Esophagus squamous epithelium (tissue), 5 donors: ENCODE measurements around the gene LRRIQ4. TPM values are rescaled to one million over a fixed set of nuclear protein-coding genes. Genes with fewer than 3 reads are reported as not detected.

ENCODE experiments used
- DNase-seq: peaks from one replicate; lab custom pipeline; 2025; lab: John Stamatoyannopoulos, UW
- H3K27ac ChIP-seq, 4 donors: fragments of 200-600 bp; sonication (generic); one replicate each; pipeline ENCODE4 v1.5.1; 2016 to 2019; ENCODE audit warnings: mild to moderate bottlenecking in 1 of 4
- H3K27me3 ChIP-seq, 4 donors: fragments of 200-600 bp; sonication (generic); 1 replicate in 3 of 4; 2 replicates in 1 of 4; pipeline versions ENCODE4 v1.5.1 to v1.6.0; 2017 to 2021; ENCODE audit warnings: antibody characterized with exemption in 1 of 4
- H3K36me3 ChIP-seq, 3 donors: fragments of 200-600 bp; sonication (generic); one replicate each; pipeline ENCODE4 v1.5.1; 2016 to 2019
- H3K4me1 ChIP-seq, 3 donors: fragments of 200-600 bp; sonication (generic); one replicate each; pipeline ENCODE4 v1.5.1; 2017 to 2019
- H3K4me3 ChIP-seq, 4 donors: fragments of 200-600 bp; sonication (generic); 1 replicate in 3 of 4; 2 replicates in 1 of 4; pipeline ENCODE4 v1.5.1; 2016 to 2019; ENCODE audit warnings: mild to moderate bottlenecking in 2 of 4, moderate library complexity in 1 of 4
- H3K9me3 ChIP-seq, 3 donors: fragments of 200-600 bp; sonication (generic); one replicate each; pipeline ENCODE4 v1.5.1; 2016 to 2019
- POLR2A ChIP-seq, 4 donors: fragments of 450-650 bp; IDR thresholded peaks; one replicate each; pipeline ENCODE4 v1.6.1; 2017; ENCODE audit warnings: antibody characterized with exemption in 4 of 4, mild to moderate bottlenecking in 4 of 4, moderate library complexity in 3 of 4
- WGBS, 2 donors: methylation state at CpG; one replicate each; pipeline ENCODE4 v1.1.5; 2018; 5-methylcytosine and 5-hydroxymethylcytosine counted together
- intact Hi-C: fragments of 100-400 bp; cut with DNase I; formaldehyde crosslinking; loops from one replicate; pipeline ENCODE4 v1.15.0; 2022
- total RNA-seq, 4 donors: library from RNA; depleted of rRNA; stranded (reverse); fragments of >200 nt; gene quantifications; one replicate each; pipeline ENCODE4 v1.1.0, GENCODE V29; 2016
- TF ChIP-seq, protein P1 (sequence below), 6 experiments: fragments of 450-650 bp in 4 of 6; fragments of 200-600 bp in 2 of 6; sonication (generic) in 2 of 6; IDR thresholded peaks; one replicate each; pipeline ENCODE4 v1.5.1; 2016 to 2019; ENCODE audit warnings: antibody characterized with exemption in 6 of 6, mild to moderate bottlenecking in 4 of 6, moderate library complexity in 4 of 6
- donor health status: DM: yes; HTN: yes; CAD: no.

The LRRIQ4 gene
- total RNA-seq, 4 donors from 2014 or later: not detected

DNA sequence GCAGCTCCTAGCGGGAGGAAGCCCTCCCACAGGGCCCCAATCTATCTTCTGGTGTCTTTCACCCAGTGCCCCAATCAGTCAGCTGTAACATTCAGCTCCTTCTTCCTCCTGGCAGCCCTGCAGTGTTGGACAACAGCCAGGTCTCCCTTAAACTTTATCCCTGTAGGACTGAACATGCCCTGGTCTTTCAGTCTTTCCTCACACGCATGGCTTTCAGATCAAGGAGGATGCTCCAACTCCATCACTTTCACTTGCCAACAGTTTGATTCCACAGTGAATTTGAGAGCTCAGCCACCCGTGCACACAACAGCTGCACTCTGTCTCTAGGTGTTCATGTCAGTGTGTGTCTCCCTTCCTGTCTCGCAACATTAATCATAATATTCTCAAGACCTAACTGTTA, 28.5 kb downstream of the LRRIQ4 start:
- Histone ChIP-seq H3K4me1 (no peaks in the 10 kb centered on the region), H3K27me3 (no peaks in the 10 kb centered on the region), H3K27ac (no peak overlapping the region), H3K9me3 (no peaks in the 10 kb centered on the region), H3K4me3 (no peak overlapping the region), H3K36me3 (no peaks in the 10 kb centered on the region)
- WGBS, 2 donors: 48 to 54% methylated on average over 3 to 4 of the region's 4 CpGs
- intact Hi-C loops: no loop called here
- DNase-seq: no peak
- TF ChIP-seq POLR2A (IDR thresholded peaks at IDR 0.05): no peak
- TF ChIP-seq, protein P1, sequence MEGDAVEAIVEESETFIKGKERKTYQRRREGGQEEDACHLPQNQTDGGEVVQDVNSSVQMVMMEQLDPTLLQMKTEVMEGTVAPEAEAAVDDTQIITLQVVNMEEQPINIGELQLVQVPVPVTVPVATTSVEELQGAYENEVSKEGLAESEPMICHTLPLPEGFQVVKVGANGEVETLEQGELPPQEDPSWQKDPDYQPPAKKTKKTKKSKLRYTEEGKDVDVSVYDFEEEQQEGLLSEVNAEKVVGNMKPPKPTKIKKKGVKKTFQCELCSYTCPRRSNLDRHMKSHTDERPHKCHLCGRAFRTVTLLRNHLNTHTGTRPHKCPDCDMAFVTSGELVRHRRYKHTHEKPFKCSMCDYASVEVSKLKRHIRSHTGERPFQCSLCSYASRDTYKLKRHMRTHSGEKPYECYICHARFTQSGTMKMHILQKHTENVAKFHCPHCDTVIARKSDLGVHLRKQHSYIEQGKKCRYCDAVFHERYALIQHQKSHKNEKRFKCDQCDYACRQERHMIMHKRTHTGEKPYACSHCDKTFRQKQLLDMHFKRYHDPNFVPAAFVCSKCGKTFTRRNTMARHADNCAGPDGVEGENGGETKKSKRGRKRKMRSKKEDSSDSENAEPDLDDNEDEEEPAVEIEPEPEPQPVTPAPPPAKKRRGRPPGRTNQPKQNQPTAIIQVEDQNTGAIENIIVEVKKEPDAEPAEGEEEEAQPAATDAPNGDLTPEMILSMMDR (IDR thresholded peaks at IDR 0.05): no peak

DNA sequence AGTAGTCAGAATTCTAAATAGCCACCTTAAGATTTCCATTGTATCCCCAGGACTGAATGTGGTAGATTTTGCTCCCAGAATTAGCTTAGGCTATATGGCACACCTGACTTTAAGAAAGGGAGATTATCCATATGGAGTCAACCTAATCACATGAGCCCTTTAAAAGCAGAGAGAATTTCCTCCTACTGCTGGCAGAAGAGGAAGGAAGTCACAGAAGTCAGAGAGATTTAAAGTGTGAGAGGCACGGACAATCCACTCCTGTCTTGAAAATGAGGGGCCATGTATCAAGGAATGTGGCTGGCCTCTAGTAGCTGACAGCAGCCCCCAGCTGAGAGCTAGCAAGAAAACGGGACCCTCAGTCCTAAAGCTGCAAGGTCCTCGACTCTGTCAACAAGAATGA, 30.3 kb downstream of the LRRIQ4 start:
- no peak for DNase-seq
- intact Hi-C loops: no loop called here
- 59 to 72% methylated on average over 3 of the region's 3 CpGs for WGBS, 2 donors

DNA sequence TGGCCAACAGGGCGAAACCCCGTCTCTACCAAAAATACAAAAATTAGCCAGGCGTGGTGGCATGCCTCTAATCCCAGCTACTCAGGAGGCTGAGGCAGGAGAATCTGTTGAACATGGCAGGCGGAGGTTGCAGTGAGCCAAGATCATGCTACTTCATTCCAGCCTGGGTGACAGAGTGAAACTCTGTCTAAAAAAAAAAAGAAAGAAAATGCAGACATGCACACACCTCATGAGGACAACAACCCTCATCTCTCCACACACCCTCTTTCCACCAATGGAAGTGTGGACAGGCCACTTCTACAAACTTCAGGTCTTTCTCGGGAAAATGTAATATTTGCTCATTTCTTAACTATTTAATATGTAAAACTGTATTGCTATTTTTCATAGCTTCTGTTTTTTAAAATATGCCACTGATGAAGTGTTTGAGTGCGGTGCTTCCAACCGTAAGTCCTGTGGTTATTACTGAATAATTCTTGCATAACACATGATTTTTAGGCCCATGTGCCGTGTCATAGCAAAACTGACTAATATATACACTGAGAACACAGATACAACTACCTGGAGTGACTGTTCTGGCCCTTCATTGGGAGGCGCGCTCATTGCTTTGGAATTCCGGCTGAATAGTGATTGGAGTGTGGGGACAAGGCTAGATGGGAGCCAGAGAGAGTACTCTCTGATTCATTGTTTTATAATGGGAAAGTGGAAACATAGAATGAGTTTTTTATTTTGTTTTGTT, 34.0 kb downstream of the LRRIQ4 start:
- H3K4me3 ChIP-seq: no peak overlapping the region
- H3K27ac ChIP-seq: no peak overlapping the region
- H3K27me3 ChIP-seq: no peaks in the 10 kb centered on the region
- H3K9me3 ChIP-seq: no peaks in the 10 kb centered on the region
- WGBS, 2 donors: 80 to 87% methylated on average over 11 of the region's 11 CpGs
- no peaks in the 10 kb centered on the region for H3K4me1 ChIP-seq
- TF ChIP-seq, protein P1 (IDR thresholded peaks at IDR 0.05): no peak
- no peak for TF ChIP-seq POLR2A (IDR thresholded peaks at IDR 0.05)
- no peak for DNase-seq
- H3K36me3 ChIP-seq: no peaks in the 10 kb centered on the region
- intact Hi-C loops: no loop called here

More for the DNA sequence above, 30.3 kb downstream of the LRRIQ4 start:
- Histone ChIP-seq H3K4me3 (no peak overlapping the region), H3K27me3 (no peaks in the 10 kb centered on the region), H3K9me3 (no peaks in the 10 kb centered on the region), H3K27ac (no peak overlapping the region), H3K4me1 (no peaks in the 10 kb centered on the region), H3K36me3 (no peaks in the 10 kb centered on the region)
- TF ChIP-seq, protein P1 (IDR thresholded peaks at IDR 0.05): no peak
- no peak for TF ChIP-seq POLR2A (IDR thresholded peaks at IDR 0.05)

DNA sequence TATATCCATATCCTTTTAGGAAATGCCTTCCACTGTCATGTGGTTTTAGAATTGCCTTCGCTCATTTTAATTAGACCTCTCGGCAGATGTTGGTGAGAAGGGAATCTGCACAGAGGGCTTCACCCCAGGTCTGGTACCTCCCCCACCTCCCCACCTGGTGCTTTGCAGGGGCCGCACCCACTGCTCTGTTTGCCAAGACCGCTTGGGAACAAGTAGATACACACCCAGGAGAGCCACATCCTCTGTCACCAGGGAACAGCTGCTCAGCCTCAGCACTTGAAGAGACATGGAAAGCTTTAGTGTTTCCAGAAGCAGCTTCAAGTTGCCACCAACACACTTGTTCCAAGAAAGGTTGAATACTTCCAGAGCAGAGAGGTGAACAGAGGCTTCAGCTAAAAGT, 35.2 kb downstream of the LRRIQ4 start:
- WGBS, 2 donors: 41 to 49% methylated on average over 2 to 3 of the region's 4 CpGs
- no peak for DNase-seq
- no peaks in the 10 kb centered on the region for H3K27me3 ChIP-seq

DNA sequence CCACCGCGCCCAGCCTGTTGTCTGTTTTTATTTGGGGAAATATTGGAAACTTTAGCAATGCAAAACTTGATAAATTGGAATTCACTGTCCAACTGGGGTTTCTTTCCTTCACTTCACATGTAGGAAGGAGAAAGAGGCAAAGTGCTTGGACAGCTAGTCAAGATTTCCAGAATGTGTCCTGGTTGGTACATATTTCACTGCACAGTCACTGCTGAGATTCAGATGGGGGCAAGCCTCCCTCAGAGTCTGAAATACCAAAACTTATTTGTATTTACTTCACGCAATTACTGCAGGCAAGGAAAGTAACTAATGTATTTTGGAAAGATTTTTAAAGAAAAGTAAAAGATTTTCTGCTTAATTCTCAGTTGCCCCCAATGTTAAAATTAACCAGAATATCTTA, 36.1 kb downstream of the LRRIQ4 start:
- TF ChIP-seq POLR2A (IDR thresholded peaks at IDR 0.05): no peak
- TF ChIP-seq, protein P1 (IDR thresholded peaks at IDR 0.05): no peak
- Histone ChIP-seq H3K9me3 (no peaks in the 10 kb centered on the region), H3K4me1 (no peaks in the 10 kb centered on the region), H3K36me3 (no peaks in the 10 kb centered on the region), H3K27me3 (peaks cover 0 to under 1% (median 0%) of the 10 kb centered on the region in 4 donors), H3K4me3 (no peak overlapping the region), H3K27ac (no peak overlapping the region)
- WGBS, 2 donors: 95 to 98% methylated on average over 3 of the region's 3 CpGs
- intact Hi-C loops: no loop called here
- DNase-seq: no peak

More for the DNA sequence above, 35.2 kb downstream of the LRRIQ4 start:
- TF ChIP-seq, protein P1 (IDR thresholded peaks at IDR 0.05): no peak
- no peak for TF ChIP-seq POLR2A (IDR thresholded peaks at IDR 0.05)
- intact Hi-C loops: no loop called here
- Histone ChIP-seq H3K4me1 (no peaks in the 10 kb centered on the region), H3K9me3 (no peaks in the 10 kb centered on the region), H3K4me3 (no peak overlapping the region), H3K36me3 (no peaks in the 10 kb centered on the region), H3K27ac (no peak overlapping the region)
